Measurements from ENCODE around the gene SNX13. TPM values are rescaled to one million over a fixed set of nuclear protein-coding genes. Genes with fewer than 3 reads are reported as not detected.
"Not testable (repeated sequence)": the region's sequence is repeated elsewhere in the genome, so short reads cannot be mapped to it uniquely, and the experiment has no call there.

SNX13 gene
- total RNA-seq, 1 donor from 2014 or later = 41.9 TPM

DNA sequence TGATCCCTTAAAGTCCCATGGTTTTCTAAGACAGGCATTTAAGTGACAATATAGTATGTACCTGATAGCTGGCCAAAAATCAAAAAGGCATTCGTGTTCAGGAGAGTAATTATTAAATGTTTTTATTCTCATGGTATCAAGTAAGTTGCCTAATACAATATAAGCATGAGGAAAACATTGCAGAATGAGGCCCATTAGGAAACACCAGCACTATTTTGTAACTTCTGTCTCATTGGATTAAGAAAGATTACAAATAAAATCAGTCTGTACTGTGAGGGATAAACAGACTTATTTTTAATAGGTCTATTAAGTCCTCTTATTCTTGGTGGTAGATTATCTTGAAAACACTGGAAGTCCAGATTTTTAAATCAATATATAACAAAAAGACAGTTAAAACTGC is 110.1 kb downstream of the SNX13 start:
- Histone ChIP-seq H3K36me3 (ENCODE audit: control insufficient read depth, insufficient read depth, low read length) (no peaks in the 10 kb centered on the region), H3K4me3 (ENCODE audit: low read depth, low read length) (no peak overlapping the region)
- DNase-seq (ENCODE audit: low read depth) = no peak

DNA sequence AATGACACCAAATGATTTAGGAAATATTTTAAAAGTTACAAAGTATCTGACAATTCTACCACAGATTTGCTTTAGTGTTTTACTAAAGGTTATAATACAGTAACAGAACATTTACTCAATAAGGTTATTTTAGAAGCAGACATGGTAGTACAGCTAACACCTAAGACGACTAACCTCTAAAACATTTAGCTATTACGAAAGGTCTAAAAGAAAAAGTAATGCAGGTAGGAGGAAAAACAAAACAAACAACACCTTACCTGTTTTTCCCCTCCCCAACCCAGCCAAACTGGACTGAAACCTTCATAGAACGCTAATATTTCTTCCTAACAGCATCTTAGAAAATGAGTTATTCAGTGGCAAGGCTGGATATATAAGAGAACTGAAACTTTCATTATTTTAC is 111.3 kb downstream of the SNX13 start:
- no peaks in the 10 kb centered on the region for H3K36me3 ChIP-seq (ENCODE audit: control insufficient read depth, insufficient read depth, low read length)
- TF ChIP-seq, protein P1, sequence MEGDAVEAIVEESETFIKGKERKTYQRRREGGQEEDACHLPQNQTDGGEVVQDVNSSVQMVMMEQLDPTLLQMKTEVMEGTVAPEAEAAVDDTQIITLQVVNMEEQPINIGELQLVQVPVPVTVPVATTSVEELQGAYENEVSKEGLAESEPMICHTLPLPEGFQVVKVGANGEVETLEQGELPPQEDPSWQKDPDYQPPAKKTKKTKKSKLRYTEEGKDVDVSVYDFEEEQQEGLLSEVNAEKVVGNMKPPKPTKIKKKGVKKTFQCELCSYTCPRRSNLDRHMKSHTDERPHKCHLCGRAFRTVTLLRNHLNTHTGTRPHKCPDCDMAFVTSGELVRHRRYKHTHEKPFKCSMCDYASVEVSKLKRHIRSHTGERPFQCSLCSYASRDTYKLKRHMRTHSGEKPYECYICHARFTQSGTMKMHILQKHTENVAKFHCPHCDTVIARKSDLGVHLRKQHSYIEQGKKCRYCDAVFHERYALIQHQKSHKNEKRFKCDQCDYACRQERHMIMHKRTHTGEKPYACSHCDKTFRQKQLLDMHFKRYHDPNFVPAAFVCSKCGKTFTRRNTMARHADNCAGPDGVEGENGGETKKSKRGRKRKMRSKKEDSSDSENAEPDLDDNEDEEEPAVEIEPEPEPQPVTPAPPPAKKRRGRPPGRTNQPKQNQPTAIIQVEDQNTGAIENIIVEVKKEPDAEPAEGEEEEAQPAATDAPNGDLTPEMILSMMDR (IDR thresholded peaks at IDR 0.05; ENCODE audit: insufficient read depth, low read length, poor library complexity, severe bottlenecking) = no peak
- no peak for DNase-seq (ENCODE audit: low read depth)
- no peaks in the 10 kb centered on the region for H3K27me3 ChIP-seq (ENCODE audit: control insufficient read depth, insufficient read depth, low read length)
- H3K4me3 ChIP-seq (ENCODE audit: low read depth, low read length) = no peak overlapping the region

More for the DNA sequence above, 110.1 kb downstream of the SNX13 start:
- TF ChIP-seq, protein P1 (IDR thresholded peaks at IDR 0.05; ENCODE audit: insufficient read depth, low read length, poor library complexity, severe bottlenecking) = no peak
- no peaks in the 10 kb centered on the region for H3K27me3 ChIP-seq (ENCODE audit: control insufficient read depth, insufficient read depth, low read length)

DNA sequence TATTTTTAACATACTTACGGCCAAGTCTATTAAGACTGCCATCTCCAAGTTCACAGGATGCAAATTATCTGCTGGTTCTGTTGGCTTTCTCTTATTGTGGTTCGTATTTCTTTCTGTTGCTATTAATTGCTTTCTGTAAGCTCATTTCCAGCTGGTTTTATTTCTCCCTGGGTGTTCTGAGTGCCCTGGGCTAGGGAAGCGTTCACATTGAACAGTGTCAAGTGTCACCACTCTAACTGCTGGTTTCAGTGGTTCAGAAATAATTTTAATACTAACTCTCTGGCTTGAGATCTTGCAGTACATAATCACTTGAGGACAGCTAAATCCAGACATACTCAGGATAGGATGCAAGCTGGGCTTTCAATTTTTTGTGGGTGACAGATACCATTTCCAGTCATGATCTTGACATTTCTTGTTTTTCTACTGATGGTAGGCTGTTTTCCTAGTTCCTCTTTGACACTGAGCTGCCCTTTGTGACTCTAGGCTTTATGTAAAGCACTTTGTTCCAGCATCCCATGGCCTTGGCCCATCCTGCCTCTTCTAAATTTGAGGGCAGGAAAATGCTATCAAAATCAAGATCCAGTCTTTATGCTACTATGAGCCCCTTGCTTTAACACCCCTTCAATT is 117.6 kb downstream of the SNX13 start:
- H3K27me3 ChIP-seq (ENCODE audit: control insufficient read depth, insufficient read depth, low read length) = no peaks in the 10 kb centered on the region
- no peak for DNase-seq (ENCODE audit: low read depth)
- H3K4me3 ChIP-seq (ENCODE audit: low read depth, low read length) = no peak overlapping the region
- TF ChIP-seq, protein P1 (IDR thresholded peaks at IDR 0.05; ENCODE audit: insufficient read depth, low read length, poor library complexity, severe bottlenecking) = no peak
- H3K36me3 ChIP-seq (ENCODE audit: control insufficient read depth, insufficient read depth, low read length) = no peaks in the 10 kb centered on the region

DNA sequence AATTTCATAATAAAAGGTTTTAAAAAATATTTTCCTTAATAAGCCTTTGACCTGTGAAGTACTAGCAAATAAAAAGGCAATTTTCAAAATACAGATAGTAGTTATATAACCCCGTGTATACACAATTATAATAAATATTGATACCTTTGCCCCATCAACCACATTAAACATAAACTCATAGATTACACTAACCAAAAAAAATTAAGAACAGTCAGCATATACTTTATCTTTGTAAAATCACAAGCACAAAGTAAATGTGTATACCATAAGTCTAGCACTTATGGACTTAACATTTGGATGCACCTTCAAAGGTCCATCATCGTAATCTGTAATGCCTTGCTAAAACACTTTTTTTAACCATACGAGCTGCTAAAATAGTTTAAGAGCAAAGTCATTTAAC is 123.4 kb downstream of the SNX13 start:
- H3K36me3 ChIP-seq (ENCODE audit: control insufficient read depth, insufficient read depth, low read length) = no peaks in the 10 kb centered on the region
- no peaks in the 10 kb centered on the region for H3K27me3 ChIP-seq (ENCODE audit: control insufficient read depth, insufficient read depth, low read length)
- H3K4me3 ChIP-seq (ENCODE audit: low read depth, low read length) = no peak overlapping the region
- no peak for DNase-seq (ENCODE audit: low read depth)
- TF ChIP-seq, protein P1 (IDR thresholded peaks at IDR 0.05; ENCODE audit: insufficient read depth, low read length, poor library complexity, severe bottlenecking) = no peak

DNA sequence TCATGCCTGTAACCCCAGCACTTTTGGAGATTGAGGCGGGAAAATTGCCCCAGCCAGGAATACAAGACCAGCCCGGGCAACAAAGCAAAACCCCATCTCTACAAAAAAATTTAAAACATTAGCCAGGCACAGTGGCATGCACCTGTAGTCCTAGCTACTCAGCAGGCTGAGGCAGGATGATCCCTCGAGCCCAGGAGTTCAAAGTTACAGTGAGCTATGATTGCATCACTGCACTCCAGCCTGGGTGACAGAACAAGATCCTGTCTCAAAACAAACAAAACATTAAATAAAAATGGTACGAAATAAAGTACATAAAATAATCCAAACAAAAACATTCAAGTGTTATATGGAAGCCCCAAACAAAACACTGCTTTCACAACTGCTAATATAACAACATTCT is 125.0 kb downstream of the SNX13 start:
- Histone ChIP-seq H3K36me3 (ENCODE audit: control insufficient read depth, insufficient read depth, low read length) (no peaks in the 10 kb centered on the region), H3K4me3 (ENCODE audit: low read depth, low read length) (no peak overlapping the region), H3K27me3 (ENCODE audit: control insufficient read depth, insufficient read depth, low read length) (no peaks in the 10 kb centered on the region)
- no peak for DNase-seq (ENCODE audit: low read depth)
- TF ChIP-seq, protein P1 (IDR thresholded peaks at IDR 0.05; ENCODE audit: insufficient read depth, low read length, poor library complexity, severe bottlenecking) = no peak

DNA sequence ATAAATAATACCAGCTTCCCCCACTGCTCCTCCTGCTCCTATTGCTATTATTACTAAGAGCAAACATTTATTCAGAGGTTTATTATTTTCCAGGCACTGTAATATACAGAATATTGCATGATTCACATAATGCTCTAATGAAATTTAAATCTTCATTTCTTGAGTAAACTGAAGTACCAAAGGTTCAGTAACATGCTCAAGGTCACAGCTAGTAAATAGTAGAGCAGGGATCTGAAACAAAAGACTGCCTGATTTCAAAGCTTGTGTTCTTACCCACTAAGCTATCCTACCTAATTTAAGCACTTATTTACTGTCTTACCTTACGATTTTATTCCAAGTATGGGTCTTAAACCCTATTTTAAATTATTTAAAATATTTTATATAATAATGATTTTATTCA is 126.2 kb downstream of the SNX13 start:
- TF ChIP-seq, protein P1 (IDR thresholded peaks at IDR 0.05; ENCODE audit: insufficient read depth, low read length, poor library complexity, severe bottlenecking) = no peak
- DNase-seq (ENCODE audit: low read depth) = no peak
- no peaks in the 10 kb centered on the region for H3K27me3 ChIP-seq (ENCODE audit: control insufficient read depth, insufficient read depth, low read length)
- no peak overlapping the region for H3K4me3 ChIP-seq (ENCODE audit: low read depth, low read length)
- H3K36me3 ChIP-seq (ENCODE audit: control insufficient read depth, insufficient read depth, low read length) = no peaks in the 10 kb centered on the region

DNA sequence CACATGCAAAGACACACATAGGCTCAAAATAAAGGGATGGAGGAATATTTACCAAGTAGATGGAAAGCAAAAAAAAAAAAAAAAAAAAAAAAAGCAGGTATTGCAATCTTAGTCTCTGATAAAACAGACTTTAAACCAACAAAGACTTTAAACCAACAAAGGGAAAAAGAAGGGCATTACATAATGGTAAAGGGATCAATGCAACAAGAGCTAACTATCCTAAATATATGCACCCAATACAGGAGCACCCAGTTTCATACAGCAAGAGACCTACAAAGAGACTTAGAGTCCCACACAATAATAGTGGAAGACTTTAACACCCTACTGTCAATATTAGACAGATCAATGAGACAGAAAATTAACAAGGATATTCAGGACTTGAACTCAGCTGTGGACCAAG is 131.1 kb downstream of the SNX13 start:
- H3K27me3 ChIP-seq (ENCODE audit: control insufficient read depth, insufficient read depth, low read length); H3K4me3 ChIP-seq (ENCODE audit: low read depth, low read length); DNase-seq (ENCODE audit: low read depth); H3K36me3 ChIP-seq (ENCODE audit: control insufficient read depth, insufficient read depth, low read length): not testable (repeated sequence)

Data from kidney epithelial cell (primary cell).